Effector memory CD4-positive, alpha-beta T cell (primary cell): ENCODE results near the gene UCP2.
A peak's percentile ranks its signal among the peaks of the same experiment; 100 is the strongest.

ENCODE experiments used
- DNase-seq, 3 donors: peaks; one replicate each; pipeline ENCODE4 v3.0.0-alpha.2; 2020
- H3K27ac ChIP-seq: 2 replicates; pipeline ENCODE4 v1.7.0; 2013; ENCODE audit warnings: mild to moderate bottlenecking, low read length, moderate library complexity; ENCODE audit not compliant: insufficient read depth, poor library complexity, severe bottlenecking
- H3K27me3 ChIP-seq: replicated peaks from 2 replicates; pipeline ENCODE4 v1.7.0; 2013; ENCODE audit warnings: mild to moderate bottlenecking, low read length; ENCODE audit not compliant: insufficient read depth, control insufficient read depth, poor library complexity, severe bottlenecking
- H3K36me3 ChIP-seq: 2 replicates; pipeline ENCODE4 v1.7.0; 2013; ENCODE audit warnings: mild to moderate bottlenecking, low read length, moderate library complexity; ENCODE audit not compliant: control insufficient read depth, insufficient read depth
- H3K4me1 ChIP-seq: 2 replicates; pipeline ENCODE4 v1.7.0; 2013; ENCODE audit warnings: low read length, mild to moderate bottlenecking; ENCODE audit not compliant: control insufficient read depth, insufficient read depth, poor library complexity, severe bottlenecking
- H3K4me3 ChIP-seq: 2 replicates; pipeline ENCODE4 v1.7.0; 2013; ENCODE audit warnings: low read length, low read depth, mild to moderate bottlenecking; ENCODE audit not compliant: insufficient read depth, poor library complexity, severe bottlenecking
- H3K9me3 ChIP-seq: 2 replicates; pipeline ENCODE4 v1.7.0; 2013; ENCODE audit warnings: mild to moderate bottlenecking, low read length, moderate library complexity; ENCODE audit not compliant: control insufficient read depth

The UCP2 gene

GRCh38 chr11:73971175-73971719, 11.4 kb downstream of the UCP2 start:
- Histone ChIP-seq H3K27me3 (no peaks in the 10 kb centered on the region), H3K36me3 (peaks cover 17% of the 10 kb centered on the region), H3K4me3 (no peak overlapping the region), H3K4me1 (peaks cover 87% of the 10 kb centered on the region), H3K27ac (peak overlapping the region; percentile 21), H3K9me3 (no peaks in the 10 kb centered on the region)
- no peak for DNase-seq

GRCh38 chr11:73969991-73970800, 12.4 kb downstream of the UCP2 start:
- no peak for DNase-seq
- peak overlapping the region; percentile 14 for H3K4me3 ChIP-seq
- peaks cover 83% of the 10 kb centered on the region for H3K4me1 ChIP-seq
- peak overlapping the region; percentile 59 for H3K27ac ChIP-seq
- H3K27me3 ChIP-seq = no peaks in the 10 kb centered on the region
- peaks cover 8% of the 10 kb centered on the region for H3K36me3 ChIP-seq
- no peaks in the 10 kb centered on the region for H3K9me3 ChIP-seq

- no peak for DNase-seq
- Histone ChIP-seq H3K4me1 (peaks cover 80% of the 10 kb centered on the region), H3K9me3 (no peaks in the 10 kb centered on the region), H3K27me3 (no peaks in the 10 kb centered on the region), H3K4me3 (no peak overlapping the region), H3K27ac (peak overlapping the region; percentile 38), H3K36me3 (no peaks in the 10 kb centered on the region)
Observed at GRCh38 chr11:73969091-73969490, 13.6 kb downstream of the UCP2 start.

- H3K27ac ChIP-seq = peak overlapping the region; percentile 38
- no peaks in the 10 kb centered on the region for H3K36me3 ChIP-seq
Observed at GRCh38 chr11:73968356-73968966, 14.2 kb downstream of the UCP2 start.

GRCh38 chr11:73965764-73966121, 16.9 kb downstream of the UCP2 start:
- Histone ChIP-seq H3K4me1 (peaks cover 49% of the 10 kb centered on the region), H3K9me3 (no peaks in the 10 kb centered on the region), H3K27me3 (no peaks in the 10 kb centered on the region), H3K27ac (no peak overlapping the region), H3K4me3 (no peak overlapping the region), H3K36me3 (no peaks in the 10 kb centered on the region)
- DNase-seq = no peak

More at GRCh38 chr11:73968356-73968966, 14.2 kb downstream of the UCP2 start:
- Histone ChIP-seq H3K27me3 (no peaks in the 10 kb centered on the region), H3K4me1 (peaks cover 74% of the 10 kb centered on the region), H3K9me3 (no peaks in the 10 kb centered on the region), H3K4me3 (no peak overlapping the region)
- no peak for DNase-seq

- no peaks in the 10 kb centered on the region for H3K36me3 ChIP-seq
- no peaks in the 10 kb centered on the region for H3K9me3 ChIP-seq
- H3K27ac ChIP-seq = no peak overlapping the region
- no peak for DNase-seq
- no peak overlapping the region for H3K4me3 ChIP-seq
- peaks cover 45% of the 10 kb centered on the region for H3K4me1 ChIP-seq
- no peaks in the 10 kb centered on the region for H3K27me3 ChIP-seq
Observed at GRCh38 chr11:73965076-73965763, 17.4 kb downstream of the UCP2 start.

- Histone ChIP-seq H3K9me3 (no peaks in the 10 kb centered on the region), H3K4me1 (peaks cover 31% of the 10 kb centered on the region), H3K27me3 (no peaks in the 10 kb centered on the region), H3K36me3 (no peaks in the 10 kb centered on the region), H3K27ac (no peak overlapping the region), H3K4me3 (no peak overlapping the region)
- DNase-seq = no peak
Observed at GRCh38 chr11:73963861-73964260, 18.8 kb downstream of the UCP2 start.

- H3K36me3 ChIP-seq = no peaks in the 10 kb centered on the region
- no peaks in the 10 kb centered on the region for H3K9me3 ChIP-seq
- H3K4me1 ChIP-seq = peaks cover 16% of the 10 kb centered on the region
- no peak for DNase-seq
- no peaks in the 10 kb centered on the region for H3K27me3 ChIP-seq
- H3K4me3 ChIP-seq = no peak overlapping the region
- H3K27ac ChIP-seq = no peak overlapping the region
Observed at GRCh38 chr11:73962101-73962705, 20.4 kb downstream of the UCP2 start.

GRCh38 chr11:73961321-73961720, 21.3 kb downstream of the UCP2 start:
- H3K36me3 ChIP-seq = no peaks in the 10 kb centered on the region
- H3K9me3 ChIP-seq = no peaks in the 10 kb centered on the region
- H3K27ac ChIP-seq = no peak overlapping the region
- no peak for DNase-seq
- H3K4me1 ChIP-seq = peaks cover 16% of the 10 kb centered on the region
- H3K4me3 ChIP-seq = no peak overlapping the region
- no peaks in the 10 kb centered on the region for H3K27me3 ChIP-seq
